HG02973 (cell line): Measurements from ENCODE around the gene DDX24.
"Not testable (repeated sequence)": the region's sequence is repeated elsewhere in the genome, so short reads cannot be mapped to it uniquely, and the experiment has no call there.

Experiments used
- ATAC-seq: cut with Tn5 transposase; IDR thresholded peaks from one replicate; pipeline ENCODE4 v1.9.1; 2021; ENCODE audit warnings: moderate library complexity; ENCODE audit not compliant: unreplicated experiment

DDX24 gene

GRCh38 chr14:94081386-94081820 lies 401 bp upstream of the DDX24 start:
- peak; percentile 27 for ATAC-seq

- no peak for ATAC-seq
Measured at GRCh38 chr14:94079891-94080620, 946 bp downstream of the DDX24 start.

- no peak for ATAC-seq
Measured at GRCh38 chr14:94077823-94078222, 3.2 kb downstream of the DDX24 start.

GRCh38 chr14:94077111-94077821 lies 3.7 kb downstream of the DDX24 start:
- no peak for ATAC-seq

GRCh38 chr14:94075008-94075407 lies 6.0 kb downstream of the DDX24 start:
- no peak for ATAC-seq

- no peak for ATAC-seq
Measured at GRCh38 chr14:94074534-94074933, 6.5 kb downstream of the DDX24 start.

- not testable (repeated sequence) for ATAC-seq
Measured at GRCh38 chr14:94072076-94072475, 8.9 kb downstream of the DDX24 start.

- no peak for ATAC-seq
Measured at GRCh38 chr14:94066089-94066676, 14.8 kb downstream of the DDX24 start.

GRCh38 chr14:94062344-94062940 lies 18.6 kb downstream of the DDX24 start:
- no peak for ATAC-seq

- no peak for ATAC-seq
Measured at GRCh38 chr14:94059998-94060397, 21.0 kb downstream of the DDX24 start.

GRCh38 chr14:94058674-94059138 lies 22.3 kb downstream of the DDX24 start:
- ATAC-seq = no peak

GRCh38 chr14:94058128-94058673 lies 22.8 kb downstream of the DDX24 start:
- ATAC-seq = no peak

- peak; percentile 82 for ATAC-seq
Measured at GRCh38 chr14:94056579-94057308, 24.3 kb downstream of the DDX24 start.

- no peak for ATAC-seq
Measured at GRCh38 chr14:94054936-94055335, 26.1 kb downstream of the DDX24 start.

- no peak for ATAC-seq
Measured at GRCh38 chr14:94054401-94054800, 26.6 kb downstream of the DDX24 start.

GRCh38 chr14:94052662-94053061 lies 28.3 kb downstream of the DDX24 start:
- ATAC-seq = no peak

GRCh38 chr14:94052199-94052598 lies 28.8 kb downstream of the DDX24 start:
- no peak for ATAC-seq

- ATAC-seq = no peak
Measured at GRCh38 chr14:94051779-94052178, 29.2 kb downstream of the DDX24 start.

- no peak for ATAC-seq
Measured at GRCh38 chr14:94051115-94051514, 29.9 kb downstream of the DDX24 start.

- no peak for ATAC-seq
Measured at GRCh38 chr14:94050231-94050880, 30.6 kb downstream of the DDX24 start.
